ENCODE data around the gene ACOT4.

ACOT4 gene

GRCh38 chr14:73637830-73638229, 46.2 kb downstream of the ACOT4 start:
- Mint-ChIP-seq H3K4me1 (no peaks in the 10 kb centered on the region), H3K27ac (no peak overlapping the region), H3K36me3 (no peaks in the 10 kb centered on the region), H3K9me3 (no peaks in the 10 kb centered on the region), H3K4me3 (no peak overlapping the region)
- ATAC-seq (no peak), DNase-seq (ENCODE audit: low spot score in 2 of 2) (no peak)

GRCh38 chr14:73640796-73641365, 49.2 kb downstream of the ACOT4 start:
- Mint-ChIP-seq H3K27ac (no peak overlapping the region), H3K9me3 (no peaks in the 10 kb centered on the region), H3K4me3 (no peak overlapping the region), H3K4me1 (peaks cover 15% of the 10 kb centered on the region), H3K36me3 (peaks cover 10% of the 10 kb centered on the region)
- no peak for DNase-seq (ENCODE audit: low spot score in 2 of 2)
- no peak for ATAC-seq

- ATAC-seq (peak; percentile 100), DNase-seq (ENCODE audit: low spot score in 2 of 2) (peak; percentile 86 to 95)
- Mint-ChIP-seq H3K36me3 (peaks cover 10% of the 10 kb centered on the region), H3K27ac (peak within 1 kb of the TSS; percentile 94), H3K4me3 (peak within 1 kb of the TSS; percentile 91), H3K4me1 (peaks cover 15% of the 10 kb centered on the region), H3K9me3 (no peaks in the 10 kb centered on the region)
Measured at GRCh38 chr14:73644531-73645247, 53.0 kb downstream of the ACOT4 start, which contains the start of gene DNAL1. Gene DNAL1, plus strand, starts transcription at chr14:73644986. Its CDS starts 54 bp downstream, at chr14:73645040.

GRCh38 chr14:73645248-73645610, 53.6 kb downstream of the ACOT4 start:
- Mint-ChIP-seq H3K36me3 (peaks cover 10% of the 10 kb centered on the region), H3K9me3 (no peaks in the 10 kb centered on the region), H3K4me3 (peak overlapping the region; percentile 91), H3K4me1 (peaks cover 15% of the 10 kb centered on the region), H3K27ac (peak overlapping the region; percentile 94)
- no peak for DNase-seq (ENCODE audit: low spot score in 2 of 2)
- no peak for ATAC-seq

Data from stimulated activated effector memory CD8-positive, alpha-beta T cell treated with anti-CD3 and anti-CD28 coated beads, Interleukin-12 subunit alpha, Interleukin-12 subunit beta, amount 100 ng/mL, for 72 hours (primary cell).